HepG2 (cell line): ENCODE results near the gene SVOP. TPM values are rescaled to one million over a fixed set of nuclear protein-coding genes. Genes with fewer than 3 reads are reported as not detected.

Experiments
- ATF3 ChIP-seq: sonication (generic); formaldehyde crosslinking; IDR thresholded peaks from 2 replicates; pipeline ENCODE4 v1.4.0; 2020; ENCODE audit warnings: missing genetic modification reagents
- ATF7-NPFF ChIP-seq: sonication (generic); formaldehyde crosslinking; IDR thresholded peaks from 2 replicates; pipeline ENCODE4 v1.8.1; 2023; ENCODE audit warnings: mild to moderate bottlenecking, low read depth, missing genetic modification reagents, moderate library complexity
- BHLHE40 ChIP-seq: IDR thresholded peaks from 2 replicates; pipeline ENCODE4 v1.6.1; 2011; ENCODE audit warnings: low read length, improper control_type of control experiment
- CENPX ChIP-seq: sonication (generic); formaldehyde crosslinking; IDR thresholded peaks from 2 replicates; pipeline ENCODE4 v1.9.0; 2021; ENCODE audit warnings: mild to moderate bottlenecking, missing genetic modification reagents, moderate library complexity
- HNF1B ChIP-seq: sonication (generic); formaldehyde crosslinking; IDR thresholded peaks from 2 replicates; pipeline ENCODE4 v1.5.1; 2020; ENCODE audit warnings: mild to moderate bottlenecking, moderate library complexity, missing genetic modification reagents
- NR2F6 ChIP-seq, 2 experiments: IDR thresholded peaks; 2 replicates each; pipeline ENCODE4 v1.6.1; 2016; ENCODE audit warnings: antibody characterized with exemption in 1 of 2, mild to moderate bottlenecking in 1 of 2
- RAD51 ChIP-seq: fragments of 450-650 bp; IDR thresholded peaks from 2 replicates; pipeline ENCODE4 v1.6.1; 2016; ENCODE audit warnings: borderline replicate concordance
- SMARCC2 ChIP-seq: fragments of 450-650 bp; IDR thresholded peaks from 2 replicates; pipeline ENCODE4 v1.6.1; 2017; ENCODE audit warnings: antibody characterized with exemption, mild to moderate bottlenecking
- SNAPC4 ChIP-seq: sonication (generic); formaldehyde crosslinking; IDR thresholded peaks from 2 replicates; pipeline ENCODE4 v1.4.0; 2020; ENCODE audit warnings: mild to moderate bottlenecking, missing genetic modification reagents
- SRSF4 ChIP-seq: fragments of 200-400 bp; formaldehyde crosslinking; IDR thresholded peaks from one replicate; pipeline ENCODE4 v1.6.1; 2018; ENCODE audit warnings: mild to moderate bottlenecking, low read depth, low read length, moderate library complexity; ENCODE audit not compliant: poor library complexity, severe bottlenecking
- SUZ12 ChIP-seq: fragments of 150-350 bp; IDR thresholded peaks from 2 replicates; pipeline ENCODE4 v1.6.1; 2014; ENCODE audit warnings: low read depth, low read length
- U2AF1 ChIP-seq: fragments of 200-400 bp; formaldehyde crosslinking; optimal IDR thresholded peaks from 2 replicates; pipeline ENCODE3; 2017; ENCODE audit warnings: mild to moderate bottlenecking, low read depth, low read length
- USF2 ChIP-seq, 2 experiments: sonication (generic) in 1 of 2; formaldehyde crosslinking in 1 of 2; IDR thresholded peaks; 2 replicates each; pipeline versions ENCODE4 v1.5.1 to v1.6.1; 2011 to 2020; ENCODE audit warnings: borderline replicate concordance in 1 of 2, low read depth in 1 of 2, low read length in 1 of 2, mild to moderate bottlenecking in 1 of 2, missing genetic modification reagents in 1 of 2, moderate library complexity in 1 of 2
- ZNF207 ChIP-seq: fragments of 450-650 bp; IDR thresholded peaks from 2 replicates; pipeline ENCODE4 v1.6.1; 2016; ENCODE audit warnings: antibody characterized with exemption, borderline replicate concordance
- ZNF280B ChIP-seq: sonication (generic); formaldehyde crosslinking; IDR thresholded peaks from 2 replicates; pipeline ENCODE4 v1.5.0; 2020; ENCODE audit warnings: missing genetic modification reagents, mild to moderate bottlenecking, borderline replicate concordance
- ZNF382 ChIP-seq: sonication (generic); formaldehyde crosslinking; IDR thresholded peaks from 2 replicates; pipeline ENCODE4 v1.5.0; 2020; ENCODE audit warnings: missing genetic modification reagents, mild to moderate bottlenecking, borderline replicate concordance
- ZNF572 ChIP-seq: sonication (generic); formaldehyde crosslinking; IDR thresholded peaks from 2 replicates; pipeline ENCODE4 v1.5.1; 2020; ENCODE audit warnings: mild to moderate bottlenecking, missing genetic modification reagents
- polyA plus RNA-seq, 8 experiments: library from polyadenylated mRNA; depleted of rRNA in 3 of 8; stranded (reverse) in 7 of 8; unstranded in 1 of 8; fragments of >200 nt; fragmentation: Illumina TruSeq in 4 of 8; extraction: Trizol in 4 of 8; gene quantifications; 2 replicates each; pipeline versions ENCODE4 v1.2.1 to v1.2.3, GENCODE V29; 2011 to 2016; ENCODE audit warnings: low read depth in 4 of 8, missing spikeins in 1 of 8, mixed read lengths in 1 of 8; ENCODE audit not compliant: insufficient read depth in 1 of 8
- total RNA-seq, 5 experiments: library from RNA; depleted of rRNA; stranded (reverse); fragments of >200 nt; fragmentation: Illumina TruSeq; extraction: Trizol; gene quantifications; 2 replicates each; pipeline ENCODE4 v1.2.3, GENCODE V29; 2016; ENCODE audit warnings: low read depth in 1 of 5

The SVOP gene
- total and polyA plus RNA-seq, 2 of the 13 experiments (the other 11 are each of a cell fraction or from before 2014, with no cell fraction given), result not detected

GRCh38 chr12:109065154-109065852, 44.4 kb upstream of the SVOP start (continued):
- 0 out of 2 replicates have a peak, but pooled peaks have one; percentile 59 for TF ChIP-seq NR2F6 (IDR thresholded peaks at IDR 0.05)
- peak; percentile 65 for TF ChIP-seq NR2F6 (CRISPR knock-in tag; IDR thresholded peaks at IDR 0.05)
- no peak for TF ChIP-seq SRSF4
- TF ChIP-seq U2AF1, result no peak
- TF ChIP-seq USF2 (IDR thresholded peaks at IDR 0.05; ENCODE audit: low read depth, low read length), result no peak
- no peak for TF ChIP-seq USF2 (CRISPR knock-in tag; IDR thresholded peaks at IDR 0.05; ENCODE audit: borderline replicate concordance)
- TF ChIP-seq SNAPC4 (CRISPR knock-in tag), result no peak
- TF ChIP-seq ZNF572 (CRISPR knock-in tag), result no peak
- TF ChIP-seq SMARCC2, result no peak
- TF ChIP-seq ZNF382 (CRISPR knock-in tag), result no peak
- no peak for TF ChIP-seq CENPX (CRISPR knock-in tag)
- TF ChIP-seq BHLHE40, result no peak
- TF ChIP-seq SUZ12, result no peak
- no peak for TF ChIP-seq ZNF207
- no peak for TF ChIP-seq ATF7-NPFF (CRISPR knock-in tag)
- TF ChIP-seq ZNF280B, result no peak
- TF ChIP-seq RAD51, result no peak
- TF ChIP-seq ATF3, result no peak
- peak; percentile 48; the same call in 1 of the 2 replicates for TF ChIP-seq HNF1B (CRISPR knock-in tag)
